NCI-H345 treated with DMSO at 0.1 percent for 48 hours (cell line): ENCODE results near the gene CACNG3.
A peak's percentile ranks its signal among the peaks of the same experiment; 100 is the strongest.
"Not testable (repeated sequence)": the region's sequence is repeated elsewhere in the genome, so short reads cannot be mapped to it uniquely, and the experiment has no call there.

Experiments
- DNase-seq: peaks from one replicate; lab custom pipeline; 2025; ENCODE audit not compliant: unreplicated experiment; lab: John Stamatoyannopoulos, UW

The CACNG3 gene

GRCh38 chr16:24275413-24275812, 19.3 kb downstream of the CACNG3 start:
- no peak for DNase-seq

- no peak for DNase-seq
Measured at GRCh38 chr16:24279982-24280515, 23.9 kb downstream of the CACNG3 start.

DNA sequence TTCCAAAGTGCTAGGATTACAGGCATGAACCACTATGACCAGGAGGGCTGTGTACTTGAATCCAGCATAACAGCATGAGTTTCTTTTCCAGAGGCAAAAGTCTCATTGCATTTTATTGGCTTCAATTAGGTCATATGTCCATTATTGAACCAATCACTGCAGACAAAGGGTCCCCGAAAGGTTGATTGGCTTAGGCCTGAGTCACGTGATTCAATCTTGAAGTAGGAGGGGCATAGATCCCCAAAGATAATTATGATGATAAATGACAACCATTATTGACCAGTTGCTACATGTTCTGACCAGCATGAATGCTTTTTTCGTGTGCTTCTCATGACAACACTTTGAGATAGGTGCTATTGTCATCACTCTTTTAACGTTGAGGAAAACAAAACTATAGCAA, 25.3 kb downstream of the CACNG3 start:
- DNase-seq, result no peak

DNA sequence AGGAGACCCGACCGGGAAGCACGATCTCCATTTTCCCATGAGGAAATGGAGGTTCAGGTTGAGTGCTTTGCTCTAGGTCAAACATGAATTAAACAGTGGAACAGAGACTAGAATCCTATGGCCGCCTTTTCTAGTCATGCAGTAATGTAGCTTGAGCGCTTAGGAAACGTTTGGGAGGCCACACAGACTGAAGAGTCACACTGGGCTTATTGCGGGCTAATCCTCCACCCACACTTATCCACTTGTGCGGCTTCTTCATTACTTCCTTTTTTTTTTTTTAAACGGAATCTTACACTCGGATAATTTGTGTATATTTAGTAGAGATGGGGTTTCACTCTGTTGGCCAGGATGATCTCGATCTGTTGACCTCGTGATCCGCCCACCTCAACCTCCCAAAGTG, 26.0 kb downstream of the CACNG3 start:
- no peak for DNase-seq

DNA sequence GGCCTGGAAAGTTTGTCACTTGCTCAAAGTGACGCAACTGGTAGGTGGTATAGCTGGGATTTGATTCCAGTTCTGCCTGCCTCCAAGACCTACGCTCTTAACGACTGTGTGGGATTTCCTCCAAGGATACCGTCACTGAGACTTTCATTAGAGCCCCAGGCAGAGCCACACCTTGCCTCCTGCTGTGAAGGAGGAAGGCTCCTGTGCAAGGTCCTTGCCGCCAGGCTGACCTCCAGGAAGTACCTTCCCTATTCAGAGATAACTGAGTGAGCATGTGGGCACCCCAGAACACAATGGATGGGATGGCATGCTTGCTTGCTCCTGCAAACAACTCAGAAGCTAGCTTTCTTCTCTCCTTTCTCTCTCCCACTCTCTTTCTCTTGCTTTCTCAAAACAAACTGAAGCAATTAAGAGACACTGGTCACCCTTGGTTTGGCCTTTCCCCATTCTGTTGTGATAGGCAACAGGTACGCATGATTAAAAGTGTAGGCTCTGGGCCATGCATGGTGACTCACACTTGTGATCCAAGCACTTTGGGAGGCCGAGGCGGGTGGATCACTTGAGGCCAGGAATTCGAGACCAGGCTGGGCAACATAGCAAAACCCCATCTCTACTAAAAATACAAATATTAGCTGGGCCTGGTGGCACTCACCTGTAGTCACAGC, 30.7 kb downstream of the CACNG3 start:
- DNase-seq, result no peak

DNA sequence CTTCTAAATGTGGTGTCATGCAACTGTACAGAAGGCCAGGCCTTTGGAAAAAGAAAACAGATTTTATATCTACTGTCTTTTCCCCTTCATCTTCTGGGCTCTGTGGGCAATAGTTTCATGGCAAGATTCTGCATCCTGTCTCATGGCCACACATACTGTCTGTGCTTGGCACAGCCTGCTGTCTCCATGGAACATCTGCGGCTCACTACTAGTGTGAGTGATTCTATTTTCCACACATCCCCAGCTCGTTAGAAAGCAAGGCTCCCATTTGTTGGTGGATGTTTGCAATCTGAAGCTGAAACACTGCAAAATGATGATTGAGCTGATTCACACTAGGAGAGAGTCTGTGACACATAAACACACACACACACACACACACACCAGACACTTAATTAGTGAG, 32.4 kb downstream of the CACNG3 start:
- no peak for DNase-seq

DNA sequence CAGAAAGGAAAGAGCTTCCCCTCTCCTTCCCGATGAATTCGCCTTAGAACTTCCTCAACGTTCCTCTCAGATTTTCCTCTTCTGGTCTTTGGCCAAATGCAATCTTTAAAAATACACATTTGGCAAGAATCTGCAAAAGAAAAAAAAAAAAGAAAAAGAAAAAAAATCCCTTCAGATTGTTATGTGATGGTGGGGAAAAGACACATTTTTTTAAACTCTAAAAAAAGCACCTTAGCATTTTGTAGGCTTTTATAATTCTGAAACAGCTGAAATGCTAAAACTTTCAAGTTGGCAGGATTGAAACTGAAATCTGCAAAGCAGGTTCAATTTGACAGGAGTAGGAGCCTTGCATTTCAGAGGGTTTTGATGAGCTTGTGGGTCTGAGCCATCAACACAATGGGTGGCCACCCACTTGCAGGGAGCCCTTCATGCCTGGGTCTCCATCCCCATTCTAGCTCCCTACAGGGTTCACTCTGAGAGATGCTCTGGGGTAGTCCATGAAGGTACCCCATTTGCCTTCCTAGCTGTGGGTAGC, 33.1 kb downstream of the CACNG3 start:
- no peak for DNase-seq

GRCh38 chr16:24291932-24292331, 35.8 kb downstream of the CACNG3 start:
- peak; percentile 33 for DNase-seq

- no peak for DNase-seq
Measured at GRCh38 chr16:24294131-24294530, 38.0 kb downstream of the CACNG3 start.

DNA sequence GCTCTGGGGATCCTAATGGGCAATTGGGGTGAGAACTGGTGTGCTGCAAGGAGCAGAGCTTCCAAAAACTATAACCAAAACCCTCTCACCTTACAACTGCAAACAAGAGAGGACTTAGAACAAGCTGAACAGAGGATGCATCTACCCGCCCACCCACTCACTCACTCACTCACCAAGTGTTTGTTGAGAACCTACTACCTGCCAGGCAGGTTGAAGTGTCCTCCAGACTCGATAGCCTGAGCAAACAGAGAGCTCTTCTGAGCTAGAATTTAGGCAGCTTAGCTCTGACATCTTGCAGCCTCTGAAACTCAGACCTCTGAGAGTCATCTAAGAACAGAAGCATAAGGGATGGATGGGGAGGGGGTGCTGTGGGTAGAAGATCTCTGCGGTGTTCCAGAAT, 41.2 kb downstream of the CACNG3 start:
- DNase-seq, result no peak

GRCh38 chr16:24298548-24299167, 42.5 kb downstream of the CACNG3 start:
- DNase-seq, result no peak

DNA sequence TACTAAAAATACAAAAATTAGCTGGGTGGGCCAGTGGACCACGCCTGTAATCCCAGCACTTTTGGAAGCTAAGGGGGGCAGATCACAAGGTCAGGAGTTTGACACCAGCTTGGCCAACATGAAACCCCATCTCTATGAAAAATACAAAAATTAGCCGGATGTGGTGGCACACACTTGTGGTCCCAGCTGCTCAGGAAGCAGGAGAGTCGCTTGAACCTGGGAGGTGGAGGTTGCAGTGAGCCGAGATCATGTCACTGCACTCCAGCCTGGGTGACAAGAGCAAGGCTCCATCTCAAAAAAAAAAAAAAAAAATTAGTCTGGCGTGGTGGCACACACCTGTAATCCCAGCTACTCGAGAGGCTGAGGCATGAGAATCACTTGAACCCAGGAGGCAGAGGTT, 44.6 kb downstream of the CACNG3 start:
- DNase-seq, result not testable (repeated sequence)

DNA sequence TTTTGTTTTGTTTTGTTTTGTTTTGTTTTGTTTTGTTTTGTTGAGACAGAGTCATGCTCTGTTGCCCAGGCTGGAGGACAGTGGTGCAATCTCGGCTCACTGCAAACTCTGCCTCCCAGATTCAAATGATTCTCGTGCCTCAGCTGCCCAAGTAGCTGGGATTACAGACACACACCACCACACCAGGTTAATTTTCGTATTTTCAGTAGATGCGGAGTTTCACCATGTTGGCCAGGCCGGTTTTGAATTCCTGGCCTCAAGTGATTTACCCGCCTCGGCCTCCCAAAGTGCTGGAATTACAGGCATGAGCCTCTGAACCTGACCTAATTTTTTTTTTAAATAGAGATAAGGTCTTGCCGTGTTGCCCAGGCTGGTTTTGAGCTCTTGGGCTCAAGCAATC, 46.5 kb downstream of the CACNG3 start:
- no peak for DNase-seq

DNA sequence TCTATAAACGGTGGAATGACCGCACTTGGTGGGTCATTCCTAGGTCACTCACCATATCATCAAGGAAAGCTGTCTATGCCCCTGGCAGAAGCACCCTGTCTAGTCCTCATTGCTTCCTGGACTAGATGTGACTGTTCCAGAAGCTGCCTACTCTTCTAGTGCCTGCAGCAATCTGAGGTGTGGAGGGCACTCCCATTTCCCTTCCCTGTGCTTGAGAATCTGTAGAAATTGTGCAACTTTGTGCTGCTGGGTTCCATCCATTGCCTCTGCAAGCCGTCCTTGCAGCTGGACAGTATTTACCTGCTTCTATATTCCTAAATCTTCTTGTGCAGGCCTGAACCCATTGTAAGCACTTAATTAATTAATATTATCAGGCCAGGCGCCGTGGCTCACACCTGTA, 52.1 kb downstream of the CACNG3 start:
- DNase-seq, result no peak

- DNase-seq, result no peak
Measured at GRCh38 chr16:24309258-24310142, 53.4 kb downstream of the CACNG3 start.

DNA sequence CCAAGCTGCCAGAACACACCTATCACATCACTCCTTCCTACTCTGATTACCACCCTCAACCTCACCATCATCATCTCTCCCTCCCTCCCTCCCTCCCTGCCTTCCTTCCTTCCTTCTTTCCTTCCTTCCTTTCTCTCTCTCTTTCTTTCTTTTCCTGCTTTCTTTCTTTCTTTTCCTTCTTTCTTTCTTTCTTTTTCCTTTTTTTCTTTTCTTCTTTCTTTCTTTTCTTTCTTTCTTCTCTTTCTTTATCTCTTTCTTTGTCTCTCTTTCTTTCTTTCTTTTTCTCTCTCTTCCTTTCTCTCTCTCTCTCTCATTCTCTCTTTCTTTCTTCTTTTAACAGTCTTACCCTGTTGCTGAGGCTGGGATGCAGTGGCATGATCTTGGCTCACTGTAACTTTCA, 59.2 kb downstream of the CACNG3 start:
- no peak for DNase-seq

DNA sequence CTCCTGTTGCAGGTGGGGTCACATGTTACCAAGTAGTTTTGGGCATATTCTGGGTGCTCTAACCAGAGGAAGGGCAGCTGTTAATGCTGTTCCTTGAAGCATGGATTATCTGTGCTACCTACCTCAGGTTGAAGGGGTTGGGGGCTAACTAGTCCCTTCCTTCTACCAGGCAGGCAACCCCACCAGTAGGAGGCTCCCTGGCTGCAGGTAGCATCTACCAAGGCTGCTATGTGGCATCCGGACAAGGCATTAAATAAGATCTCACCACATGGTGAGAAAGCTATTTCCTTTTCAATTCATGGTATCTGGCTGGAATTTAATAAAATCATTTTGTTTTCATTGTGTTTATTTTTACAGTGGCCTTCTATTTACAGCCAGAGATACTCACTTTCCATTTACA, 62.5 kb downstream of the CACNG3 start:
- no peak for DNase-seq

DNA sequence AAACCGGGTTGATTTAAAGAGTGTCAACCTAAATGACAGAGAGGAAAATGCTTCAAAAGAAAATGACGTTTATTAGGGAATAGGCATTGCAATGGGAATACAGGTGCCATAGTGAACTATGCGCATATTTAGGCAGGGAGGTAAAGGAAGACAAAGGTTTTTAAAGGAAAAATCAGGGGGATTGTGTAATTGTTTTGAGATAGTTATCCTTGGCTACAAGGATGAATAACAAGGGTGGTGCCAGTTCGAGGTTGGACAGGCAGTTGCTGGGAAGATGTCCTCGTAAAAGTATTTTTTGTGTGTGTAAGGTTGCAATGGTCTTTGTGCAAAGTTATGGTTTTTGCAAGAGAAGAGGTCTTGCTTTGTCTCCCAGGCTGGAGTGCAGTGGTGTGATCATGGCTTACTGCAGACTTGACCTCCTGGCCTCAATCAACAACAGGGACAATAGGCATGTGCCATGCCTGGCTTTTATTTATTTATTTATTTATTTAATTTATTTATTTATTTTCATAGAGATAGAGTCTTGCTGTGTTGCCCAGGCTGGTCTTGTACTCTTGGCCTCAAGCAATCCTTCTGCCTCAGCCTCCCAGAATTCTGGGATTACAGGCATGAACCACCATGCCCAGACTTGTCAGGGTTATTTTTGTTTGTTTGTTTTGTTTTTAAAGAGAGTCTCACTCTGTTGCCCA, 63.1 kb downstream of the CACNG3 start:
- no peak for DNase-seq

DNA sequence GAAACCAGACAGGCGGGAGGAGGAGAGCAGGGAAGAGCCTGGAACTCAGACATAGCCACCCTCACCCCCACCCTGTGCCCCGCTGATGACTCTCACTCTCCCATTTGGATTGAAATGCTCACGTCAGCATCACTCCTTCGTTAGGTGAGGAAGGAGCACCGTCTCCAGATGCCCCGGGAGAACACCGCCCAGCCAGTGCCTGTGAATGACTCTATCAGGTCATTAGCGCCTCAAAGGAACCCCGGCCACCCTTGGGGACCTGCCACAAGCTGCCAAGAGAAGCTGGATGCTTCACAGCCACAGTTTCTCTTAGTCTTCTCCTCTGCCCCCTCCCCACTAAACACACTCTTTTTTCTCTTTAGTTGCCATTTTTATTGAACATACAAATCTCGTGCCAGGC, 66.0 kb downstream of the CACNG3 start:
- DNase-seq, result no peak

DNA sequence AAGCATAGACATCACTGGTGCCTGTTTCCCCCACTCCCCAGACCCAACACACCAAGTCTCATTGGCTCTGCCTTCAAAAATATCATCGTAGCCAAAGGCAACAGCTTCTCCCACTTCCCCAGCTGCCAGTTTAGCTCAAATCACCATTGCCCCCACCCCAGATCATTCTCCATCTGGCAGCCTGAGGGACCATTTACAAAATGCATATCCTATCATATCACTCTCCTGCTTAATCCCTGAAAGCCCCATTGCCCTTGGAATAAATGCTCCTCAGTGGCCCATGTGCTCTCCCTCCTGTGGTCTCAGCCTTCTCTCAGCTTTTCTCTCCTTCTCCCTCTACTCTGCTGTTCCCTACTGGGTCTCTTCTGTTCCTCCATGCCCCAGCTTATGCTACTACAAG, 68.3 kb downstream of the CACNG3 start:
- no peak for DNase-seq

DNA sequence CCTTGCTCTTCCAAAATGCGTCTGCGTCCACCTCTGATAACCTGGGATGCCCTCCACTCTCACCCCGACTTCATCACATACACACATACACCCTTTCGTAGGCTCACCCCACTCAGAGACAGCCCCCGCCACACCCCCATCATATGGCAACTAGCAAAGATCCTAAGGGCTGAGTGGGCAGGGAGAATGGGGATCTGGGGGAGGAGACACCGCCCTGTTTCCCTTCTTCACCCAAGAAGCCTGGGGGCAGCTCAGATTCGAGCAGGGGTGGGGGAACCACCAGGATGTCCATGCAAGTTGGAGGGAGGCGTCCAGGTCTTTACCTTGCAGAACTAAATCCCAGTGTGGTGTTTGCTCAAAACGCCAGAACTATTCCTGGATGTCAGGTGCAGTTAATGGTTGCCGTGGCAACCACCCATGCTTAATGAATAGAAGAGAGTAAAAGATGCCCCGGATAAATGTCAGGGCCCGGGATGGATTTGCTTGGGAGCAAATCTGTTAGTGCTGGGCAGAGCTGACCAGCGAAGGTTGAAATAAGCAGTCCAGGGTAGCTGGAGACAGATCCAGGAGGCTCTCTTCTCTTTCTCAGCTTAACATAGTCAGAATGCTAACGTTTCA, 72.8 kb downstream of the CACNG3 start:
- no peak for DNase-seq
